Natural killer cell (primary cell): ENCODE data around the gene SNCG. TPM values are rescaled to one million over a fixed set of nuclear protein-coding genes. Genes with fewer than 3 reads are reported as not detected.
"Not testable (repeated sequence)": the region's sequence is repeated elsewhere in the genome, so short reads cannot be mapped to it uniquely, and the experiment has no call there.

ENCODE experiments used
- ATAC-seq, 3 donors: fragments of 150-1000 bp in 2 of 3; fragments of 200-7000 bp in 1 of 3; cut with Tn5 transposase; 1 replicate in 1 of 3; 2 replicates in 2 of 3; pipeline ENCODE4 v1.10.0; 2021; ENCODE audit warnings: mild to moderate bottlenecking in 2 of 3, moderate library complexity in 2 of 3
- DNase-seq, 2 donors: peaks; one replicate each; pipeline versions ENCODE4 v3.0.0 to v3.0.0-alpha.2; 2013 to 2021; ENCODE audit warnings: mixed read lengths in 1 of 2
- H3K27ac ChIP-seq: one replicate; pipeline ENCODE4 v1.5.1; 2013; ENCODE audit warnings: mild to moderate bottlenecking, low read length
- H3K27me3 ChIP-seq: one replicate; pipeline ENCODE4 v1.6.1; 2013; ENCODE audit warnings: low read length; ENCODE audit not compliant: control insufficient read depth, insufficient read depth
- H3K36me3 ChIP-seq: one replicate; pipeline ENCODE4 v1.6.1; 2013; ENCODE audit warnings: low read length; ENCODE audit not compliant: control insufficient read depth, insufficient read depth
- H3K4me1 ChIP-seq: one replicate; pipeline ENCODE4 v1.6.1; 2013; ENCODE audit warnings: low read length; ENCODE audit not compliant: control insufficient read depth, insufficient read depth
- H3K4me3 ChIP-seq: one replicate; pipeline ENCODE4 v1.5.1; 2013; ENCODE audit warnings: low read length
- H3K9me3 ChIP-seq: one replicate; pipeline ENCODE4 v1.6.1; 2013; ENCODE audit warnings: low read length; ENCODE audit not compliant: control insufficient read depth, insufficient read depth
- H3K27ac Mint-ChIP-seq, 2 donors: one replicate each; pipeline ENCODE4 v1.8.0; 2022; ENCODE audit warnings: mild to moderate bottlenecking in 2 of 2, mixed read lengths in 2 of 2, moderate library complexity in 1 of 2
- H3K27me3 Mint-ChIP-seq, 2 donors: one replicate each; pipeline ENCODE4 v1.8.0; 2022; ENCODE audit warnings: low read depth in 2 of 2, mixed read lengths in 2 of 2
- H3K36me3 Mint-ChIP-seq: one replicate; pipeline ENCODE4 v1.8.0; 2022; ENCODE audit warnings: mixed read lengths
- H3K4me1 Mint-ChIP-seq, 2 donors: one replicate each; pipeline ENCODE4 v1.8.0; 2022; ENCODE audit warnings: mixed read lengths in 2 of 2
- H3K4me3 Mint-ChIP-seq: one replicate; pipeline ENCODE4 v1.8.0; 2022; ENCODE audit warnings: mild to moderate bottlenecking, moderate library complexity, mixed read lengths
- H3K9me3 Mint-ChIP-seq, 2 donors: one replicate each; pipeline ENCODE4 v1.8.0; 2022; ENCODE audit warnings: mixed read lengths in 2 of 2
- WGBS: methylation state at CpG from one replicate; pipeline ENCODE4 v1.1.7; 2013; ENCODE audit warnings: missing lambda C conversion rate; ENCODE audit not compliant: insufficient coverage; 5-methylcytosine and 5-hydroxymethylcytosine counted together
- intact Hi-C: fragments of 100-400 bp; cut with micrococcal nuclease; formaldehyde crosslinking; loops from one replicate; pipeline ENCODE4 v1.14.2; 2022
- total RNA-seq, 4 donors: library from RNA; stranded (reverse); fragments of 120-200 nt in 1 of 4; gene quantifications; one replicate each; pipeline versions ENCODE4 v1.2.3 to v1.2.4, GENCODE V29; 2013 to 2022
- TF ChIP-seq, protein P1 (sequence below): fragments of 200-600 bp; IDR thresholded peaks from one replicate; pipeline ENCODE4 v1.8.0; 2022; ENCODE audit warnings: antibody characterized with exemption

The SNCG gene
- total RNA-seq, 3 donors from 2014 or later (not counting 1 experiment from before 2014, with no cell fraction given) = not detected

DNA sequence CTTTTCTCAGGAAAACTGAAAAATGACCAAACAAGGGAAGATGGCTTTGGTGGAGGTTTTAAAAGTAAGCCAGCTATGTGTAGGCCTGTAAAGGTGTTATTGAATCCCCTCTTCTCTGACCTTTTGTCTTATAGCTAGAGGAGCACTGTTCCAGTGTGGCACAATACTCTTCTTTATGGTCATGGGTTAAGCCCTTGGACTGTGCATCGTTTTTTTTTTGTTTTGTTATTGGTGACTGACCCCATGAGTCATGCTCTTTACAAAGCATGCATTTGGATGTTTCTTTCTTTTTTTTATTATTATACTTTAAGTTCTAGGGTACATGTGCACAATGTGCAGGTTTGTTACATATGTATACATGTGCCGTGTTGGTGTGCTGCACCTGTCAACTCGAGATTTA is 42.1 kb downstream of the SNCG start:
- TF ChIP-seq, protein P1, sequence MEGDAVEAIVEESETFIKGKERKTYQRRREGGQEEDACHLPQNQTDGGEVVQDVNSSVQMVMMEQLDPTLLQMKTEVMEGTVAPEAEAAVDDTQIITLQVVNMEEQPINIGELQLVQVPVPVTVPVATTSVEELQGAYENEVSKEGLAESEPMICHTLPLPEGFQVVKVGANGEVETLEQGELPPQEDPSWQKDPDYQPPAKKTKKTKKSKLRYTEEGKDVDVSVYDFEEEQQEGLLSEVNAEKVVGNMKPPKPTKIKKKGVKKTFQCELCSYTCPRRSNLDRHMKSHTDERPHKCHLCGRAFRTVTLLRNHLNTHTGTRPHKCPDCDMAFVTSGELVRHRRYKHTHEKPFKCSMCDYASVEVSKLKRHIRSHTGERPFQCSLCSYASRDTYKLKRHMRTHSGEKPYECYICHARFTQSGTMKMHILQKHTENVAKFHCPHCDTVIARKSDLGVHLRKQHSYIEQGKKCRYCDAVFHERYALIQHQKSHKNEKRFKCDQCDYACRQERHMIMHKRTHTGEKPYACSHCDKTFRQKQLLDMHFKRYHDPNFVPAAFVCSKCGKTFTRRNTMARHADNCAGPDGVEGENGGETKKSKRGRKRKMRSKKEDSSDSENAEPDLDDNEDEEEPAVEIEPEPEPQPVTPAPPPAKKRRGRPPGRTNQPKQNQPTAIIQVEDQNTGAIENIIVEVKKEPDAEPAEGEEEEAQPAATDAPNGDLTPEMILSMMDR = no peak
- H3K9me3 ChIP-seq = no peaks in the 10 kb centered on the region
- H3K4me1 Mint-ChIP-seq = no peaks in the 10 kb centered on the region
- H3K27ac Mint-ChIP-seq = no peak overlapping the region
- no peak overlapping the region for H3K4me3 Mint-ChIP-seq
- H3K4me1 ChIP-seq = no peaks in the 10 kb centered on the region
- no peaks in the 10 kb centered on the region for H3K36me3 Mint-ChIP-seq
- DNase-seq (no peak), ATAC-seq (no peak)
- intact Hi-C loops = no loop called here
- WGBS = 90% methylated on average over 1 of the region's 3 CpGs
- H3K4me3 ChIP-seq = no peak overlapping the region
- H3K9me3 Mint-ChIP-seq = no peaks in the 10 kb centered on the region
- H3K27me3 ChIP-seq = no peaks in the 10 kb centered on the region
- H3K27ac ChIP-seq = no peak overlapping the region
- no peaks in the 10 kb centered on the region for H3K36me3 ChIP-seq
- peaks cover 4 to 8% of the 10 kb centered on the region in 2 donors for H3K27me3 Mint-ChIP-seq

DNA sequence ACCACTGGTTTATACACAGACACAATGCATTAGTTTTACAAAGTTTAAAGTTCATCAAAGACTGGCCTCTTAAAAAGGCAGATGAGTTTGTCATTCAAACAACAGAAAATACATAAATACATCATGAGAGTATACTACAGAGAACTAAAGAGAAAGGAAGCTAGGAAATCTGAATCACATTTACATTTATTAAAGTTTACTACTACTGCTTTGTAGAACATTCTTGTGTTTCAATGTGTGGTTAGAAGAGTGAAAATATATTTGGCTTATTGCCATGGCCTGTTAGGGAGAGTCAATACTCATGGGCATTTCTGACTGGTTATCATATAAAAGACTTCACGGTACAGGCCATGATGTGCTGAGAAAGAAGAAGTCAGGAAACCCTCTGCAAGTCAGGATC is 48.7 kb downstream of the SNCG start:
- H3K4me3 ChIP-seq, ATAC-seq, DNase-seq, H3K4me1 ChIP-seq, H3K27me3 ChIP-seq, H3K36me3 Mint-ChIP-seq, H3K4me1 Mint-ChIP-seq, intact Hi-C loops, H3K36me3 ChIP-seq, H3K4me3 Mint-ChIP-seq, H3K9me3 Mint-ChIP-seq, H3K27ac Mint-ChIP-seq, H3K27me3 Mint-ChIP-seq, H3K27ac ChIP-seq, H3K9me3 ChIP-seq: not testable (repeated sequence)
- WGBS = no CpG with 5 or more reads among the region's 1 CpG

DNA sequence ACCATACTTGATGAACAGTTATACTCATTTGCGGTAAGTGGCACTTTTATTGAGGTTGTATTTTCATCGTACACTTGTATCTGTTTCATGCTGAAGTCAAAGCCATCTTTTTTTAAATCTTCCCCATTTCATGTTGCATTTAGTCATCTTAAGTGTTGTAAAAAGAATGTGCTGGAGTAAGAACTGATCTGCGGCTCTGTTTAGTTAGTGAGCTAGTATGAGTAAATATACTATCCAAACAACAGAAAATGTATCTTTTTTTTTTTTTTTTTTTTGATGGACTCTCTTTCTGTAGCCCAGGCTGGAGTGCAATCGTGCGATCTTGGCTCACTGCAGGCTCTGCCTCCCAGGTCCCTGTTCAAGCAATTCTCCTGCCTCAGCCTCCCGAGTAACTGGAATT is 49.3 kb downstream of the SNCG start:
- H3K27ac ChIP-seq, H3K27me3 ChIP-seq, H3K9me3 ChIP-seq, H3K27ac Mint-ChIP-seq, intact Hi-C loops, H3K36me3 Mint-ChIP-seq, H3K27me3 Mint-ChIP-seq, H3K4me3 Mint-ChIP-seq, DNase-seq, H3K36me3 ChIP-seq, H3K4me1 ChIP-seq, H3K9me3 Mint-ChIP-seq, H3K4me3 ChIP-seq, ATAC-seq, H3K4me1 Mint-ChIP-seq: not testable (repeated sequence)
- WGBS = 100% methylated on average over 1 of the region's 6 CpGs

DNA sequence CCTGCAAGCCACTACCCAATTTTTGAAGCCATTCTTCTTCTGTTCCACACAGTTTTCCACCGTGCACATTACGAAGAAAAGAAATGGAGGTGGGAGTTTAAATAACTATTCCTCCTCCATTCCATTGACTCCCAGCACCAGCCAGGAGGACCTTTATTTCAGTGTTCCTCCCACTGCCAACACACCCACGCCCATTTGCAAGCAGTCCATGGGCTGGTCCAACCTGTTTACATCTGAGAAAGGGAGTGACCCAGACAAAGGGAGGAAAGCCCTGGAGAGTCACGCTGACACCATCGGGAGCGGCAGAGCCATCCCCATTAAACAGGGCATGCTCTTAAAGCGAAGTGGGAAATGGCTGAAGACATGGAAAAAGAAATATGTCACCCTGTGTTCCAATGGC is 49.9 kb downstream of the SNCG start:
- H3K27ac Mint-ChIP-seq, intact Hi-C loops, H3K9me3 ChIP-seq, H3K4me3 Mint-ChIP-seq, H3K36me3 ChIP-seq, H3K4me3 ChIP-seq, H3K27me3 Mint-ChIP-seq, H3K36me3 Mint-ChIP-seq, H3K27ac ChIP-seq, H3K9me3 Mint-ChIP-seq, DNase-seq, H3K27me3 ChIP-seq, H3K4me1 ChIP-seq, H3K4me1 Mint-ChIP-seq, ATAC-seq: not testable (repeated sequence)
- WGBS = 98% methylated on average over 4 of the region's 7 CpGs

DNA sequence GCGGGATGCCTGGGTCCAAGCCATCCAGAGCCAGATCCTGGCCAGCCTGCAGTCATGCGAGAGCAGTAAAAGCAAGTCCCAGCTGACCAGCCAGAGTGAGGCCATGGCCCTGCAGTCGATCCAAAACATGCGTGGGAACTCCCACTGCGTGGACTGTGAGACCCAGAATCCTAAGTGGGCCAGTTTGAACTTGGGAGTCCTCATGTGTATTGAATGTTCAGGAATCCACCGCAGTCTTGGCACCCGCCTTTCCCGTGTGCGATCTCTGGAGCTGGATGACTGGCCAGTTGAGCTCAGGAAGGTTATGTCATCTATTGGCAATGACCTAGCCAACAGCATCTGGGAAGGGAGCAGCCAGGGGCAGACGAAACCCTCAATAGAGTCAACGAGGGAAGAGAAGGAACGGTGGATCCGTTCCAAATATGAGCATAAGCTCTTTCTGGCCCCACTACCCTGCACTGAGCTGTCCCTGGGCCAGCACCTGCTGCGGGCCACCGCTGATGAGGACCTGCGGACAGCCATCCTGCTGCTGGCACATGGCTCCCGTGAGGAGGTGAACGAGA is 50.8 kb downstream of the SNCG start:
- not testable (repeated sequence) for H3K4me3 ChIP-seq

More for the DNA sequence above, 50.8 kb downstream of the SNCG start:
- H3K36me3 Mint-ChIP-seq, H3K4me3 Mint-ChIP-seq, intact Hi-C loops, H3K27ac Mint-ChIP-seq, H3K9me3 Mint-ChIP-seq, ATAC-seq, H3K27me3 ChIP-seq, H3K36me3 ChIP-seq, H3K4me1 Mint-ChIP-seq, DNase-seq, H3K27me3 Mint-ChIP-seq, H3K9me3 ChIP-seq, H3K4me1 ChIP-seq, H3K27ac ChIP-seq: not testable (repeated sequence)
- 95% methylated on average over 9 of the region's 18 CpGs for WGBS

Other genes starting within 250 kb of the SNCG start
- gene BMPR1A, start 202.0 kb upstream of the SNCG start, total RNA-seq = 1 to 10 TPM; 5.5 to 8.1 (median 7.7) TPM
- 1 to 10 TPM in 1 of 3 donors, not detected in 2; 1.3 TPM for gene MMRN2, start 984 bp upstream of the SNCG start, total RNA-seq
- gene ADIRF, start 9.9 kb downstream of the SNCG start, total RNA-seq = not detected
- gene FAM25A, start 61.7 kb downstream of the SNCG start, total RNA-seq = not detected
- 100 to 1,000 TPM; 102 to 115 (median 112) TPM for gene GLUD1, start 136.2 kb downstream of the SNCG start, total RNA-seq
- 10 to 100 TPM; 32.6 to 37.5 (median 34.1) TPM for gene SHLD2, start 136.6 kb downstream of the SNCG start, total RNA-seq